ENCODE results near the gene POU2AF1. TPM values are rescaled to one million over a fixed set of nuclear protein-coding genes. Genes with fewer than 3 reads are reported as not detected.

POU2AF1 gene
- total RNA-seq, 6 experiments from 2014 or later = 0.06 to 2.4 (median 0.63) TPM

DNA sequence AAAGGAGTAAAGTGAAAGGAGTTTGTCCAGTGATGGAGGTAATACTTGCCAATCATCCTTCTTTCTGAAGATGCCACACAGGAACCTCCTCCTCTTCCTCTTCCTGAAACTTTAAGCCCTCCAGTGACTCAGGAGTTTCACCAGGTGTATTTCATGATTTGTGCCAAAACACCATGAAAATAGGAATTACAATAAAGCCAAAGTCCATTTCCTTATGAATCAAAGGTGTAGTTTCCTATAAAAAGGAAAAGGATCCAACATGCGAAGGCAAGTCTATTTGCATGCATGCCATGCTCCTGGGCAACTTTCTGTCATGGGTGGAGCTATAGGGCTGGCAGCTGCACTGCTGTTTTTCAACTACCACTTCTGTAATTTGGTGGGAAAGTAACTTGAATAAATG, 9.8 kb upstream of the POU2AF1 start:
- no peak overlapping the region for H3K27ac ChIP-seq
- H3K9me3 ChIP-seq = no peaks in the 10 kb centered on the region
- no peaks in the 10 kb centered on the region for H3K27me3 ChIP-seq
- H3K4me3 ChIP-seq = no peak overlapping the region
- ATAC-seq = no peak
- H3K4me1 ChIP-seq = peaks cover 0 to 11% (median 2%) of the 10 kb centered on the region in 4 donors
- TF ChIP-seq, protein P1, sequence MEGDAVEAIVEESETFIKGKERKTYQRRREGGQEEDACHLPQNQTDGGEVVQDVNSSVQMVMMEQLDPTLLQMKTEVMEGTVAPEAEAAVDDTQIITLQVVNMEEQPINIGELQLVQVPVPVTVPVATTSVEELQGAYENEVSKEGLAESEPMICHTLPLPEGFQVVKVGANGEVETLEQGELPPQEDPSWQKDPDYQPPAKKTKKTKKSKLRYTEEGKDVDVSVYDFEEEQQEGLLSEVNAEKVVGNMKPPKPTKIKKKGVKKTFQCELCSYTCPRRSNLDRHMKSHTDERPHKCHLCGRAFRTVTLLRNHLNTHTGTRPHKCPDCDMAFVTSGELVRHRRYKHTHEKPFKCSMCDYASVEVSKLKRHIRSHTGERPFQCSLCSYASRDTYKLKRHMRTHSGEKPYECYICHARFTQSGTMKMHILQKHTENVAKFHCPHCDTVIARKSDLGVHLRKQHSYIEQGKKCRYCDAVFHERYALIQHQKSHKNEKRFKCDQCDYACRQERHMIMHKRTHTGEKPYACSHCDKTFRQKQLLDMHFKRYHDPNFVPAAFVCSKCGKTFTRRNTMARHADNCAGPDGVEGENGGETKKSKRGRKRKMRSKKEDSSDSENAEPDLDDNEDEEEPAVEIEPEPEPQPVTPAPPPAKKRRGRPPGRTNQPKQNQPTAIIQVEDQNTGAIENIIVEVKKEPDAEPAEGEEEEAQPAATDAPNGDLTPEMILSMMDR (IDR thresholded peaks at IDR 0.05) = no peak
- no peak for TF ChIP-seq POLR2A (IDR thresholded peaks at IDR 0.05)
- WGBS (ENCODE audit: insufficient coverage, low coverage, low lambda C conversion rate, missing lambda C conversion rate) = 73% methylated on average over 1 of the region's 1 CpG
- H3K36me3 ChIP-seq = no peaks in the 10 kb centered on the region
- DNase-seq = no peak
- intact Hi-C loops (cut with DNase I) = no loop called here

DNA sequence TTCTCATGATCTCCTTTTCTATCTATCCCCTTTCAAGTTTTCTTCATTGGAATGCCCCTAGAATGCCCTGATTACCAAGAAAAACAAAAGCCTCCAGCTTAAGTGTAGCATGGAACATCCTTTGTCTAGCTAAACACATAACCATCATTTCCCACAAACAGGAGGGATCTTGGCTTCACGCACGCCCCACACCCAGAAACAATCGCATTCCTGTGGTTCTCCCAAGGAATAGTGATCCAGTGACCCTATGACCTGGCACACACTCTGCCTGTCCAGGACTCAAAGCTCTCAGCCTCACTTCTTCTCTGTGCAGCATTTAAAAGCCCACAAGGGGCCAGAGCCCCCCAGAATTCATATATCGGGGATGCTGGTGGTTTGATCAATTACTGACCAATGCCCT, 9.3 kb upstream of the POU2AF1 start:
- intact Hi-C loops (cut with DNase I) = no loop called here
- ATAC-seq = no peak
- Histone ChIP-seq H3K4me3 (no peak overlapping the region), H3K4me1 (peaks cover 0 to 11% (median 2%) of the 10 kb centered on the region in 4 donors), H3K27ac (no peak overlapping the region), H3K27me3 (no peaks in the 10 kb centered on the region), H3K36me3 (no peaks in the 10 kb centered on the region), H3K9me3 (no peaks in the 10 kb centered on the region)
- no peak for DNase-seq
- WGBS (ENCODE audit: insufficient coverage, low coverage, low lambda C conversion rate, missing lambda C conversion rate) = 92% methylated on average over 2 of the region's 4 CpGs
- TF ChIP-seq POLR2A (IDR thresholded peaks at IDR 0.05) = no peak
- TF ChIP-seq, protein P1 (IDR thresholded peaks at IDR 0.05) = no peak

DNA sequence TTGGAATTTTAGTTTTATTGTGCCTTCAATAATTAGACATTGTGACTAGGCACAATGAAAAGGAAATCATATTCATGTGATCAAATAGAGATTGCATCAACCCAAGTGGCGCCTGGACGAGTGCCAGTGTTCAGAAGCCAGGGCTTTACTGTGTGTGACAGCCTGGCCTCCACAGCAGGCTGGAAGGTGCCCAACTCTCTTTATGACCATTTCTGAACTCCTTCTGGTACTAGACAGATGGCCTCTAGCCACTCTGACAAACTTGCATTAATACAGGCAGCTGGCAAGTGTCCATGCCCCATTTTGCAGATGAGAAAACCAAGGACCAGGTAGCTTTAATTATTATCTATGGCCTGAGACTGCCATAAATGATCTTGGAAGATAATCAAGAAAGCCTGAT, 8.3 kb upstream of the POU2AF1 start:
- 49% methylated on average over 2 of the region's 2 CpGs for WGBS (ENCODE audit: insufficient coverage, low coverage, low lambda C conversion rate, missing lambda C conversion rate)
- DNase-seq = peak; percentile 77 to 84 (median 80)
- intact Hi-C loops (cut with DNase I) = no loop called here
- H3K27ac ChIP-seq = no peak overlapping the region
- H3K4me3 ChIP-seq = no peak overlapping the region
- H3K36me3 ChIP-seq = no peaks in the 10 kb centered on the region
- no peak for TF ChIP-seq POLR2A (IDR thresholded peaks at IDR 0.05)
- TF ChIP-seq, protein P1 (IDR thresholded peaks at IDR 0.05) = no peak
- H3K9me3 ChIP-seq = no peaks in the 10 kb centered on the region
- no peaks in the 10 kb centered on the region for H3K27me3 ChIP-seq
- H3K4me1 ChIP-seq = peaks cover 0 to 11% (median 2%) of the 10 kb centered on the region in 4 donors
- peak; percentile 85 to 96 (median 91) for ATAC-seq

DNA sequence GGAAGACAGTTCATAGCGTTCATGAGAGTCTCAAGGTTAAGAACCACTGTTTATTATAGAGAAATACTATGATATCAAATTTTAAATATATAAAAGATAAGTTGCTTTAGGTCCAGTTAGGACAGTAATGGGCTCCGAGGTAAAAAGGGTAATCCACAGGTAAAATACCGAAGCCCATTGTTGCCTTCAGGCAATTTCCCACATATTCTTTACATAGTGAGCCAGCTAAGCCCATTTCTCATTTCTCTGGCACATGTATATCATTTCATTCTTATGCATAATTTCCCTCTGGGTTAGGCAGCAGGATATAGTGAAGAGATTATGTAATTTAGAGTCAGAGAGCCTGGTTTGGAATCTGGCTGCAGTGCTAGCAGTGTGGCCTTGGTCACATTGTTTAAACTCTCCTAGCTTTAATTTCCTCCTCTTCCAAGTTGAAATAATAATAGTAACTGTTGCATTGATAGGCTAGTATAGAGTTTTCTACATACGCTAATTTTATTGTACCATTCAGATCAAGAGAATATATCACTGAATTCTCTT, 7.6 kb upstream of the POU2AF1 start:
- WGBS (ENCODE audit: insufficient coverage, low coverage, low lambda C conversion rate, missing lambda C conversion rate) = 86% methylated on average over 4 of the region's 4 CpGs
- no peak overlapping the region for H3K27ac ChIP-seq
- ATAC-seq = peak in 2 of 4 donors; percentile 32 to 55

More for the DNA sequence above, 7.6 kb upstream of the POU2AF1 start:
- Histone ChIP-seq H3K9me3 (no peaks in the 10 kb centered on the region), H3K4me3 (no peak overlapping the region), H3K4me1 (peaks cover 0 to 11% (median 2%) of the 10 kb centered on the region in 4 donors), H3K27me3 (no peaks in the 10 kb centered on the region), H3K36me3 (no peaks in the 10 kb centered on the region)
- TF ChIP-seq, protein P1 (IDR thresholded peaks at IDR 0.05) = no peak
- TF ChIP-seq POLR2A (IDR thresholded peaks at IDR 0.05) = no peak
- intact Hi-C loops (cut with DNase I) = no loop called here
- DNase-seq = no peak

All from right lobe of liver (tissue), 6 donors.